ENCODE results near the gene AUTS2.

Gene AUTS2

DNA sequence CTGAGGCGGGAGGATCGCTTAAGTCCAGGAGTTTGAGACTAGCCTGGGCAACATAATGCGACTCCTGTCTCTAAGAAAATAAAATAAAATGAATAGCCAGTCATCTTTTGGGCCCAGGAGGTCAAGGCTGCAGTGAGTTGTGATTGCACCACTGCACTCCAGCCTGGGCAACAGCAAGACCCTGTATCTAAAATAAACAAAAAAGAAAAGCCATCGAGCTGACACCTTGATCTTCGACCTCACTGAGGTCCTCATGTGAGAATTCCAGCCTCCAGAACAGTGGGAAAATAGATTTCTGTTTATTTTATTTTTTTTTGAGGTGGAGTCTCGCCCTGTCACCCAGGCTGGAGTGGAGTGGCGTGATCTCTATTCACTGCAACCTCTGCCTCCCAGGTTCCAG, 1232.2 kb downstream of the AUTS2 start:
- no peak for DNase-seq (ENCODE audit: low spot score)

DNA sequence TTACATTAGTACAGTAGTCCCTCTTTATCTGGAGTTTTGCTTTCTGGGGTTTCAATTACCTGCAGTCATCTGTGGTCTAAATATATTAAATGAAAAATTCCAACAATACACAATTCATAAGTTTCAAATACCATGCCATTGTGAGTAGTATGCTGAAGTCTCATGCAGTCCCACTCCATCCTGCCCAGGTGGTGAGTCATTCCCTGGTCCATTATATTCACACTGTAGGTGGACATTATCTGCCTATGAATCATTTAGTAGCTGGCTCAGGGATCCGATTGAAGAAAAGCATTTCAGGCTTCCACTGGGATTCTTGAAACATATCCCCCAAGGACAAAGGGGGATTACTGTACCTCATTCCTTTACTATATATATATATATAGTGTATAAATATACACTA, 1235.5 kb downstream of the AUTS2 start:
- no peak for DNase-seq (ENCODE audit: low spot score)

DNA sequence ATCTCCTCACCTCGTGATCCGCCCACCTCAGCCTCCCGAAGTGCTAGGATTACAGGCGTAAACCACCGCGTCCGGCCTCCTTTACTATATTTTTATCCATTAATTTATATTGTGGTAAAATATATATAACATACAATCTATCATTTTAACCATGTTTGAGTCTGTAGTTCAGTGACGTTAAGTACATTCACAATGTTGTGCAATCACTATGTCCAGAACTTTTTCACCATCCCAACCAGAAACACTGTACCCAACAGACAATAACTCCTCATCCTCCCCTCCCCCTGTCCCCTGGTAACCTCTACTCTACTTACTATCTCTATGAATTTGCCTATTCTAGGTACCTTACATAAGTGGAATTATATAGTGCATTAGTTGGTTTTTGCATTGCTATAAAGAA, 1236.1 kb downstream of the AUTS2 start:
- no peak for DNase-seq (ENCODE audit: low spot score)

DNA sequence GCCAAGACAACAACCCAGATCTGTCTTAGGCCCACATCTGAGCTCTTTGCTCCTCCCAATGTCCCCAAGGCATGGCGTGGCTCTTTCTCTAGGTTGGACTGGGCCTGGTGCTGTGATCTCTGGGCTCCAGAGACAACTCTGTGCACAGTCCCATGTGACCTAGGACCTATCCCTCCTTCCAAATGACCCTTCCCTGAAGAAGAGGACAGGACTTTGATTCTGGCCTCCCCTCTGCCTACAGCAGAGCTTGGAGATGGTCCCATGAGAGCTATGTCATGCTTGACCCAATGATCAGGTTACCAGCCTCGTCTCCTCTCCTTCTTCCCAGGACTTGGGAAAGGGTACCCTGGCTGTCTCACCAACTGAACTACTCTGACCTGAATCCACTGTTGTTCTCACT, 1237.4 kb downstream of the AUTS2 start:
- DNase-seq (ENCODE audit: low spot score), result no peak

DNA sequence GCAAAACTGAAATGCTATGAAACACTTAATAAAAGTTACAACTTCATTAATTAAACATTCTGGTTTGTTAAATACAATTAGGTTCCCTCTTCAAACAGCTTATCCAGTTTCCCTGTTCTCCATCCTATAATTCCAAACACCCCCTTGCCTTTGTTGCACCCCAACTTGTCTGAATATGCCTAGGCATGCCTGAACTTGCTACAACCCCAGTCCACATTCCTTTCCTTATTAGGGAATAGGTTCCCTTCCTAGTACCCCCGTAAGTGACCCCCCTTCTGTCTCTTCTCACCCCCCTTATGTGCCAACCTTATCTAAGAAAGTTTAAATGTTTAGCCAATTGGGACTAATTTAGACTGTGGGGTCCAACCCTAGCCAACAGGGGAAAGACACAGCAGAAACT, 1238.0 kb downstream of the AUTS2 start:
- no peak for DNase-seq (ENCODE audit: low spot score)

DNA sequence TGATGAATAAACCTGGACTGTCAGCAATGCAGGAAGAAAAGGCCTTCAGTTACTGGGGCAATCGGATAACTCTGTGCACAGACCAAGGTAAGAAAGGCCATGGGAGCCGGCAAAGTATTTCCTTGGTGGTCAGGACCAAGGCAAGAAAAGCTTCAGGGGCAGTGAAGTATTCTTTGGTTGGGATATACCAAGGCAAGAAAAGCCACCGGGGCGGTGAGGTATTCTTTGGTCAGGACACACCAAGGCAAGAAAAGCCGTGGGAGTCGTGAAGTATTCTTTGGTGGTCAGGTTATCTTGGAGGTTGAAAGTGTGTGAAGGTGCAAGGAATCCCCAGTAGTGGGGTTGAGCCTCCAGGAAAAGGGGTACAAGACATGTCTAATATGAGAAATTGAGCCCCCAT, 1238.7 kb downstream of the AUTS2 start:
- no peak for DNase-seq (ENCODE audit: low spot score)

DNA sequence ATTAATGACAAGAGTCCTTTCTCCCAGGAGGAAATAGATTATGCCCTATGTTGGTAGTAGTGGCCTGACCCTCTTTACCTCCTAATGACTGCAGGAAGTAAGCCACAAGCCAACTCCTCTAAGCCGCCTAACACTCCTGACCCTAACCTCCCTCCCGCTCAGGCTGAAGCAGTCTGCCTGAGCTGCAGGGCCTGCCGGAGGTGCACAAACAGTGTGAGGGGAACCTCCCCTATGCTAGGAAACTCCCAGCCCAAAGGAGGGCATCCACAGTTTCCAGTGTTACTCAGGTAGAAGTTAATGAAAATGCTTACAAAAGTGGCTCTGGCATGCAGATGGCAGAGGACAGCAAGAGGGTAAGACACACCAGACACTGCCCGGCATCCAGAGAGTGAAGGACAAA, 1239.3 kb downstream of the AUTS2 start:
- DNase-seq (ENCODE audit: low spot score), result no peak

DNA sequence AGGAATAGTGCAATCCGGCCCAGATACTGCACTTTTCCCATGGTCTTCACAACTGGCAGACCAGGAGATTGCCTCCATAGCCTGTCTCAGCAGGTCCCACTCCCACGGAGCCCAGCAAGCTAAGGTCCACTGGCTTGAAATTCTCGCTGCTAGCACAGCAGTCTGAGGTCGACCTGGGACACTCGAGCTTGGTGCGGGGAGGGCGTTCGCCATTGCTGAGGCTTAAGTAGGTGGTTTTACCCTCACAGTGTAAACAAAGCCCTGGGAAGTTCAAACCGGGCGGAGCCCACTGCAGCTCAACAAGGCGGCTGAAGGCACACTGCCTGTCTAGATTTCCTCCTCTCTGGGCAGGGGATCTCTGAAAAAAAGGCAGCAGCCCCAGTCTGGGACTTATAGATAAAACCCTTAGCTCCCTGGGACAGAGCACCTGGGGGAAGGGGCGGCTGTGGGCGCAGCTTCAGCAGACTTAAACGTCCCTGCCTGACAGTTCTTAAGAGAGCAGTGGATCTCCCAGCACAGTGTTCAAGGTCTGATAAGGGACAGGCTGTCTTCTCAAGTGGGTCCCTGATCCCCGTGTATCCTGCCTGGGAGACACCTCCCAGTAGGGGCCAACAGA, 1240.1 kb downstream of the AUTS2 start:
- DNase-seq (ENCODE audit: low spot score), result no peak
